Measurements from ENCODE around the gene COPZ2. TPM values are rescaled to one million over a fixed set of nuclear protein-coding genes. Genes with fewer than 3 reads are reported as not detected.

COPZ2 gene
- total RNA-seq, 1 donor: 121 TPM

GRCh38 chr17:48004983-48005382 is 32.6 kb downstream of the COPZ2 start:
- H3K27me3 ChIP-seq (ENCODE audit: insufficient read depth, low read length): no peaks in the 10 kb centered on the region
- no peak for DNase-seq (ENCODE audit: insufficient read length, low spot score, missing footprints)
- peak overlapping the region; percentile 63 for H2AFZ ChIP-seq (ENCODE audit: low read length)
- H3K36me3 ChIP-seq (ENCODE audit: insufficient read depth, low read length): no peaks in the 10 kb centered on the region
- H3K9me3 ChIP-seq (ENCODE audit: low read depth, low read length): no peaks in the 10 kb centered on the region
- no peak overlapping the region for H3K27ac ChIP-seq (ENCODE audit: low read depth, low read length)
- peak overlapping the region; percentile 5 for H3K4me2 ChIP-seq (ENCODE audit: insufficient read depth, low read length)
- no peak overlapping the region for H3K4me3 ChIP-seq (ENCODE audit: insufficient read depth, low read length)
- peaks cover 20% of the 10 kb centered on the region for H3K4me1 ChIP-seq (ENCODE audit: insufficient read depth, low read length)
- TF ChIP-seq, protein P1, sequence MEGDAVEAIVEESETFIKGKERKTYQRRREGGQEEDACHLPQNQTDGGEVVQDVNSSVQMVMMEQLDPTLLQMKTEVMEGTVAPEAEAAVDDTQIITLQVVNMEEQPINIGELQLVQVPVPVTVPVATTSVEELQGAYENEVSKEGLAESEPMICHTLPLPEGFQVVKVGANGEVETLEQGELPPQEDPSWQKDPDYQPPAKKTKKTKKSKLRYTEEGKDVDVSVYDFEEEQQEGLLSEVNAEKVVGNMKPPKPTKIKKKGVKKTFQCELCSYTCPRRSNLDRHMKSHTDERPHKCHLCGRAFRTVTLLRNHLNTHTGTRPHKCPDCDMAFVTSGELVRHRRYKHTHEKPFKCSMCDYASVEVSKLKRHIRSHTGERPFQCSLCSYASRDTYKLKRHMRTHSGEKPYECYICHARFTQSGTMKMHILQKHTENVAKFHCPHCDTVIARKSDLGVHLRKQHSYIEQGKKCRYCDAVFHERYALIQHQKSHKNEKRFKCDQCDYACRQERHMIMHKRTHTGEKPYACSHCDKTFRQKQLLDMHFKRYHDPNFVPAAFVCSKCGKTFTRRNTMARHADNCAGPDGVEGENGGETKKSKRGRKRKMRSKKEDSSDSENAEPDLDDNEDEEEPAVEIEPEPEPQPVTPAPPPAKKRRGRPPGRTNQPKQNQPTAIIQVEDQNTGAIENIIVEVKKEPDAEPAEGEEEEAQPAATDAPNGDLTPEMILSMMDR (IDR thresholded peaks at IDR 0.05; ENCODE audit: extremely low read depth, low read depth, low read length): no peak
- no peaks in the 10 kb centered on the region for H3K79me2 ChIP-seq (ENCODE audit: insufficient read depth, low read length)
- H4K20me1 ChIP-seq (ENCODE audit: insufficient read depth, low read length): no peaks in the 10 kb centered on the region

- no peak overlapping the region for H3K4me2 ChIP-seq (ENCODE audit: insufficient read depth, low read length)
- peaks cover 24% of the 10 kb centered on the region for H3K4me1 ChIP-seq (ENCODE audit: insufficient read depth, low read length)
- TF ChIP-seq, protein P1 (IDR thresholded peaks at IDR 0.05; ENCODE audit: extremely low read depth, low read depth, low read length): no peak
- no peak overlapping the region for H2AFZ ChIP-seq (ENCODE audit: low read length)
- H3K27me3 ChIP-seq (ENCODE audit: insufficient read depth, low read length): no peaks in the 10 kb centered on the region
- H3K36me3 ChIP-seq (ENCODE audit: insufficient read depth, low read length): no peaks in the 10 kb centered on the region
- H3K9me3 ChIP-seq (ENCODE audit: low read depth, low read length): no peaks in the 10 kb centered on the region
- no peaks in the 10 kb centered on the region for H3K79me2 ChIP-seq (ENCODE audit: insufficient read depth, low read length)
- H4K20me1 ChIP-seq (ENCODE audit: insufficient read depth, low read length): no peaks in the 10 kb centered on the region
- H3K4me3 ChIP-seq (ENCODE audit: insufficient read depth, low read length): no peak overlapping the region
- no peak for DNase-seq (ENCODE audit: insufficient read length, low spot score, missing footprints)
- H3K27ac ChIP-seq (ENCODE audit: low read depth, low read length): no peak overlapping the region
These were observed 34.0 kb downstream of the COPZ2 start for GRCh38 chr17:48003417-48004151.

DNA sequence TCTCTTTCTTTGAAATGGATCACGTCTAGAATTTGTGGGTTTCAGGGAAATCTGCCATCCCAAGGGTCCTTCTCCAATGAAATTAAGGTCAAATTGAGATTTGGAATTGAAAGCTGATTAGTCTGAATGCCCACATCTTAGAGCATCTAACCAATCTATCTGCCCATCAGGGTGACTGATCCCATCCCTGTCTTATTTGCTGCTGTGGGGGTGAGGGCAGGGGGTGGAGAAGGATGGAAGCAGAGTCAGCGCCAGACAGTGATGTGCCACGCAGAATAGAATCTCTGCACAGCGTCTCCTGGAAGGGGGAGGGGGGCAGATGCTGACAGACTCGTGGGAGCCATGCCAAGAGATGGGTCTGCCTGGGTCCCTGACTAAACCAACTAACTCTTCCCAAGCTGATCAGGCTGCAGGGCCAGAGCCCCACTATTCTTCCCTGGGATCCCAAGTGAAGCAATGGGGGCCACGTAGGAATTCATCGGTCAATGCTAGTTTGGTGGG is 34.6 kb downstream of the COPZ2 start:
- Histone ChIP-seq H3K9me3 (ENCODE audit: low read depth, low read length) (no peaks in the 10 kb centered on the region), H3K4me2 (ENCODE audit: insufficient read depth, low read length) (peak overlapping the region; percentile 63)
- DNase-seq (ENCODE audit: insufficient read length, low spot score, missing footprints): no peak

More for the DNA sequence above, 34.6 kb downstream of the COPZ2 start:
- Histone ChIP-seq H3K4me1 (ENCODE audit: insufficient read depth, low read length) (peaks cover 24% of the 10 kb centered on the region), H4K20me1 (ENCODE audit: insufficient read depth, low read length) (no peaks in the 10 kb centered on the region), H3K36me3 (ENCODE audit: insufficient read depth, low read length) (no peaks in the 10 kb centered on the region), H3K79me2 (ENCODE audit: insufficient read depth, low read length) (no peaks in the 10 kb centered on the region), H3K27me3 (ENCODE audit: insufficient read depth, low read length) (no peaks in the 10 kb centered on the region), H3K27ac (ENCODE audit: low read depth, low read length) (peak overlapping the region; percentile 83), H3K4me3 (ENCODE audit: insufficient read depth, low read length) (no peak overlapping the region), H2AFZ (ENCODE audit: low read length) (peak overlapping the region; percentile 99)
- TF ChIP-seq, protein P1 (IDR thresholded peaks at IDR 0.05; ENCODE audit: extremely low read depth, low read depth, low read length): no peak

Data from osteoblast (primary cell).